ENCODE results near the gene DPF3.

DPF3 gene

DNA sequence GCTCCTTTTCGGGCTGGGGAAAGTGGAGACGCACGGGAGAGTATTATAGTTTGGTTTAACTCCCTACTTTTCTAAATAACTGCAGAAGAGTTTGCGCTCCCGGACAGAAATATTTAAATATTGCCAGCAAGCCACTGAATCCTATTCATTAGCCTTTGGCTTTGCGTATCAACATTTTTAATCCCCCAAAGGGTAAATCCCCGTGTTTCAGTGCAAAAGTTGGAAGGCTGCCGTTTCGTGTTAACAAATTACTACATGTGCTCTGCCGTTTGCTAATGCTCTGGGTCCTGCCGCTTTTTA lies 372 bp upstream of the DPF3 start:
- peak overlapping the region; percentile 94 for H3K4me3 Mint-ChIP-seq
- no peaks in the 10 kb centered on the region for H3K9me3 Mint-ChIP-seq
- peaks cover 77% of the 10 kb centered on the region for H3K27me3 Mint-ChIP-seq (ENCODE audit: low read depth)
- H3K36me3 Mint-ChIP-seq (ENCODE audit: low read depth) = peaks cover 3% of the 10 kb centered on the region
- H3K4me1 Mint-ChIP-seq (ENCODE audit: low read depth) = peaks cover 24% of the 10 kb centered on the region
- no peak for DNase-seq (ENCODE audit: low spot score)
- peak overlapping the region; percentile 16 for H3K27ac Mint-ChIP-seq

GRCh38 chr14:72892879-72893635 lies 844 bp downstream of the DPF3 start:
- Mint-ChIP-seq H3K27ac (peak overlapping the region; percentile 52), H3K4me3 (peak overlapping the region; percentile 93), H3K36me3 (ENCODE audit: low read depth) (peaks cover 3% of the 10 kb centered on the region), H3K9me3 (no peaks in the 10 kb centered on the region), H3K27me3 (ENCODE audit: low read depth) (peaks cover 83% of the 10 kb centered on the region), H3K4me1 (ENCODE audit: low read depth) (peaks cover 24% of the 10 kb centered on the region)
- DNase-seq (ENCODE audit: low spot score) = peak; percentile 12

- DNase-seq (ENCODE audit: low spot score) = no peak
- Mint-ChIP-seq H3K9me3 (no peaks in the 10 kb centered on the region), H3K4me1 (ENCODE audit: low read depth) (peaks cover 24% of the 10 kb centered on the region), H3K36me3 (ENCODE audit: low read depth) (peaks cover 3% of the 10 kb centered on the region), H3K4me3 (peak overlapping the region; percentile 93), H3K27me3 (ENCODE audit: low read depth) (peaks cover 83% of the 10 kb centered on the region), H3K27ac (peak overlapping the region; percentile 52)
Measured at GRCh38 chr14:72892103-72892878, 1.6 kb downstream of the DPF3 start.

GRCh38 chr14:72891666-72892102 lies 2.2 kb downstream of the DPF3 start:
- Mint-ChIP-seq H3K27ac (no peak overlapping the region), H3K4me3 (peak overlapping the region; percentile 93), H3K27me3 (ENCODE audit: low read depth) (peaks cover 80% of the 10 kb centered on the region), H3K4me1 (ENCODE audit: low read depth) (peaks cover 24% of the 10 kb centered on the region), H3K9me3 (no peaks in the 10 kb centered on the region), H3K36me3 (ENCODE audit: low read depth) (peaks cover 3% of the 10 kb centered on the region)
- DNase-seq (ENCODE audit: low spot score) = no peak

DNA sequence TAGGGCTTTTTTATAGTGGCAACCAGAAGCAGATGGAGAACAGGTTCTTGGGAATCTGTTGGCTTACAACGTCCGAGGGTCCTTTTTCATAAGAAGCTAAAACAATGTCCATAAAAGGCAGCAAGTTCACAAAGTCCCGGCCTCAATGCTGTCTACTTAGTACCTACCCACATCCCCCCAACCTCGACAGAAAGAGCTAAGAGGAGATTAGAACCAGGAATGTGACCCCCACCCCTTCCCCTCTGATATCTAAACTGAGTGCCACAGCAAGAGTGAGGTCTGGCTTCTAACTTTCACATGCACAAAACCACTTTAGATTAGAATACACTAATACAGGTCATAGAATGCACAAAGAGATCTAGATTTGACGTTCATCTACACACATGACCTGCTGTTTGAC lies 4.5 kb downstream of the DPF3 start:
- no peak for DNase-seq (ENCODE audit: low spot score)
- H3K4me1 Mint-ChIP-seq (ENCODE audit: low read depth) = peaks cover 17% of the 10 kb centered on the region
- no peak overlapping the region for H3K4me3 Mint-ChIP-seq
- no peaks in the 10 kb centered on the region for H3K9me3 Mint-ChIP-seq
- peaks cover 69% of the 10 kb centered on the region for H3K27me3 Mint-ChIP-seq (ENCODE audit: low read depth)
- peaks cover 3% of the 10 kb centered on the region for H3K36me3 Mint-ChIP-seq (ENCODE audit: low read depth)
- H3K27ac Mint-ChIP-seq = no peak overlapping the region

- no peak for DNase-seq (ENCODE audit: low spot score)
- Mint-ChIP-seq H3K4me1 (ENCODE audit: low read depth) (peaks cover 15% of the 10 kb centered on the region), H3K36me3 (ENCODE audit: low read depth) (peaks cover 2% of the 10 kb centered on the region), H3K27me3 (ENCODE audit: low read depth) (peaks cover 63% of the 10 kb centered on the region), H3K27ac (no peak overlapping the region), H3K4me3 (no peak overlapping the region), H3K9me3 (no peaks in the 10 kb centered on the region)
Measured at GRCh38 chr14:72888636-72889201, 5.2 kb downstream of the DPF3 start.

DNA sequence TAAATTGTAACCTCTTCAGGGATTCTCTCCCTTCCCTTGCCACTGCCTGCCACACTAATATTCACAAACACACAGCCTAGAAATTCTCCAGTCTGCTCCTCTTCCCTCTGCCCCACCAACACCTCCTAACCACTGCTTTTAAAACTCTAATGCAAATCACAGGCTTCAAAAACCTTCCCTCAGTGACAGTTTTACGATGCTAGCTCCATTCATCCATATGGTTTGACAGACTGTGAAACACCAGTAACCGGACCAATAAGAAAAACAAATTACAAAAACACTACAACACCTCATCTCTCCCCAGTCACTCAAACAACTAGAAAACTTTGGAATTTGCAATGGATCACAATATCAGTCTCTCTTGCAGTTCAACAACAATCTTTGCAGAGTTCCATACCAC lies 5.7 kb downstream of the DPF3 start:
- peaks cover 1% of the 10 kb centered on the region for H3K36me3 Mint-ChIP-seq (ENCODE audit: low read depth)
- no peak for DNase-seq (ENCODE audit: low spot score)
- H3K9me3 Mint-ChIP-seq = no peaks in the 10 kb centered on the region
- peaks cover 14% of the 10 kb centered on the region for H3K4me1 Mint-ChIP-seq (ENCODE audit: low read depth)
- H3K27me3 Mint-ChIP-seq (ENCODE audit: low read depth) = peaks cover 61% of the 10 kb centered on the region
- H3K4me3 Mint-ChIP-seq = no peak overlapping the region
- no peak overlapping the region for H3K27ac Mint-ChIP-seq

DNA sequence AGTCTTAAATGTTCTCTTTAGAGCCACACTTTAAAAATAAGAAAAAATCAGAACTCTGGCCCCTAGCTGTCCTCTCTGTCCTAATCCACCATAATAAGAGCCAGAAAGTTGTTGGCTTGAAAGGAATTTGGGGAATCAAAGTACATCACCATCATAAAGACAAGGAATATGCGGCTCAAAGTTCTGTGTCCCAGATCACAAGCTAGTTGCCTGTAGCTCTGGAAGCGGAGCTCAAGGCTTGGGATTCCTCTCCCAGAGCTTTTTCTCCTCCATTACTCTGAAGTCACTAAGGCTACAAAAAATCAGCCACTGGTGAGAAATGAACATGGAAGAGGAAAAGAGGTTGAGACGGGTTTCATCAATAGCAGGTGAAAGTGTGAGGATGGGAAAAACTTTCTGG lies 6.4 kb downstream of the DPF3 start:
- Mint-ChIP-seq H3K4me3 (no peak overlapping the region), H3K27me3 (ENCODE audit: low read depth) (peaks cover 55% of the 10 kb centered on the region), H3K36me3 (ENCODE audit: low read depth) (no peaks in the 10 kb centered on the region), H3K9me3 (no peaks in the 10 kb centered on the region), H3K27ac (no peak overlapping the region), H3K4me1 (ENCODE audit: low read depth) (peaks cover 10% of the 10 kb centered on the region)
- DNase-seq (ENCODE audit: low spot score) = no peak

DNA sequence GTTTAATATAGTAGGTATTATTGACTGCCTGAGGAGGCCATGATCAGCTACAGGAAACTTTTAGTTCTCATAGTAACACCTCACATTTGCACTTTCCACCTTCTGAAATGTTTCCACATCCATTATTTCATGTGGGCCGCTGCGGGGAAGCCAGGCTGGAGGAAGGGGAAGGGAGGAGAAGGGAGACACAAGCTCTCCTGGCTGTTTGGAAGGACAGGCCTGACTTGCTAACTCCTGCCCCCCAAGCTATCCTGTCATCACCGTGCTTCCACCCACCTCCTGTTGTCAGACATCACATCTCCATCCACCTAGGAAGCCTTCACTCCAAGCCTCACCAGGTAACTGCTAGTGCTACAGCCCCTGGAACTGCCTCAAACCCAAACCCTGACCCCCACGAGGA lies 9.5 kb downstream of the DPF3 start:
- Mint-ChIP-seq H3K27ac (no peak overlapping the region), H3K4me1 (ENCODE audit: low read depth) (peaks cover 10% of the 10 kb centered on the region), H3K36me3 (ENCODE audit: low read depth) (no peaks in the 10 kb centered on the region), H3K27me3 (ENCODE audit: low read depth) (peaks cover 39% of the 10 kb centered on the region), H3K4me3 (no peak overlapping the region), H3K9me3 (no peaks in the 10 kb centered on the region)
- DNase-seq (ENCODE audit: low spot score) = no peak

DNA sequence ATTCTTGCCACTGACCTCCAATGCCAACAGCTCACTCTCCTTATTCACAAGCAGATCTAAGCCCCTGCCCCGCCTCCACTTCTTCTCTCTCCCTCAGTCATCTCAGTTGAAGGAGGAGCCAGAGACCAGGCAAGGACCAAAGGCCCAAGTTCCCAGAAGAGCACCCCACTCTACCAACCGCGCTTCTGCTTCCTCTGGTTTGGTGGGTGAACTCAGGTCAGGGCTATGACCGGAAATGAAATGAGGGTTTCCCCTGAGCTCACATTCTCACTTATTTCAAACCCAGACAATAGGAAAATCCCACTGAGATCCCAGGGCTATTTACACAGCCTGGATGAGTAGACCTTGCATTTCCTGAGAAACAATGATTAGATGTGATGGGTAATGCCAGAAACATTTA lies 9.9 kb downstream of the DPF3 start:
- no peak for DNase-seq (ENCODE audit: low spot score)
- Mint-ChIP-seq H3K9me3 (no peaks in the 10 kb centered on the region), H3K36me3 (ENCODE audit: low read depth) (no peaks in the 10 kb centered on the region), H3K4me1 (ENCODE audit: low read depth) (peaks cover 10% of the 10 kb centered on the region), H3K4me3 (no peak overlapping the region), H3K27me3 (ENCODE audit: low read depth) (peaks cover 35% of the 10 kb centered on the region), H3K27ac (no peak overlapping the region)

DNA sequence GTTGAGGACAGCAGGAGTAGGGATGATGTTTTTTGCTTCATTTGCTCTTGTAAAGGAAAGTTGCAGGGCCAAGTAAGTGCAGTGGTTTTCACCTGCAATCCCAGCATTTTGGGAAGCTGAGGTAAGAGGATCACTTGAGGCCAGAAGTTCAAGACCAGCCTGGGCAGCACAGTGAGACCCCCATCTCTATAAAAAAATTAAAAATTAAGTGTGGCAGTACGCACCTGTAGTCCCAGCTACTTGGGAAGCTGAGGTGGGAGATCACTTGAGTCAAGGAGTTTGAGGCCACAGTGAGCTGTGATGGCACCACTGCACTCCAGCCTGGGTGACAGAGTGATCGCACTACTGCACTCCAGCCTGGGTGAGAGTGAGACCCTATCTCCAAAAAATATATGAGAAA lies 10.8 kb downstream of the DPF3 start:
- no peaks in the 10 kb centered on the region for H3K36me3 Mint-ChIP-seq (ENCODE audit: low read depth)
- no peak for DNase-seq (ENCODE audit: low spot score)
- H3K27me3 Mint-ChIP-seq (ENCODE audit: low read depth) = peaks cover 28% of the 10 kb centered on the region
- H3K27ac Mint-ChIP-seq = no peak overlapping the region
- peaks cover 10% of the 10 kb centered on the region for H3K4me1 Mint-ChIP-seq (ENCODE audit: low read depth)
- H3K4me3 Mint-ChIP-seq = no peak overlapping the region
- no peaks in the 10 kb centered on the region for H3K9me3 Mint-ChIP-seq

DNA sequence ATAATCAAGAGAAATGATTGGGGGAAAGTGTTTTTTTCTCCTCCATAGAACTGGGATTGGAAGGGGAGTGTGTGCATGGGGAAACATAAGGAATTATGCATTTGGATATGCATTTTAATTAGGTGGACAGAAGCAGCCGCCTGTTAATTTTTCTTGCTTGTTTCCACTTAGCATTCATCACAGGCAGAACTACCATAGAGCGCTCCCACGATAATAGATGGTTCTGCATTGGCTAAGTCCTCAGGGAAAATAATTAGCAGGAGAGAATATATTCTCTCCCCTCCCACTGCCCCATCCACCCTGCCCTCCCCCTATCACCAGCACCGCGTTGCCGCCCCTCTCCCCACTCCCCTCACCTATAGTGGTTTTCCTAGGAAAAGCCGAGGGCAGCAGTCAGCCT lies 11.4 kb downstream of the DPF3 start:
- DNase-seq (ENCODE audit: low spot score) = no peak
- peaks cover 10% of the 10 kb centered on the region for H3K4me1 Mint-ChIP-seq (ENCODE audit: low read depth)
- no peak overlapping the region for H3K4me3 Mint-ChIP-seq
- H3K27me3 Mint-ChIP-seq (ENCODE audit: low read depth) = peaks cover 22% of the 10 kb centered on the region
- H3K9me3 Mint-ChIP-seq = no peaks in the 10 kb centered on the region
- no peak overlapping the region for H3K27ac Mint-ChIP-seq
- H3K36me3 Mint-ChIP-seq (ENCODE audit: low read depth) = no peaks in the 10 kb centered on the region

GRCh38 chr14:72882047-72882446 lies 11.9 kb downstream of the DPF3 start:
- Mint-ChIP-seq H3K9me3 (no peaks in the 10 kb centered on the region), H3K27ac (no peak overlapping the region), H3K4me1 (ENCODE audit: low read depth) (peaks cover 10% of the 10 kb centered on the region), H3K27me3 (ENCODE audit: low read depth) (peaks cover 19% of the 10 kb centered on the region), H3K36me3 (ENCODE audit: low read depth) (no peaks in the 10 kb centered on the region), H3K4me3 (no peak overlapping the region)
- DNase-seq (ENCODE audit: low spot score) = no peak

DNA sequence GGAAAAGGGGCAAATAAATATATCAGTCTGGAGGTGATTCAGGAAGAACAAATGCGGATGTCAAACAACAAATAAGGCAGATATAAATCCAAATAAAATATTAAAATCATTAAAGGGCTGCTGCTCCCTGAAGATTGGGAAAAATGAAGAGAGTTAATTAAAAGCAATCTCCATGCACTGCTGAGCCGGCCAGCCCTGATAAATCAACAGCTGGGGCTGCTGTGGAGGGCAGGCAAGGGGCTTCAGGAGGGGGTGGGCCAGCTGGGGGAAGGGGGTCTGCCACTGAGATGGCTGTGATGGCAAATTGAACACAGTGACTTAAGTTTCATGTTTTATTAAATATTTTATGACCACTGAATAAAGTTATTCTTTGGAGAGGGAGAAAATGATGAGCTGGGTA lies 12.4 kb downstream of the DPF3 start:
- Mint-ChIP-seq H3K27me3 (ENCODE audit: low read depth) (peaks cover 20% of the 10 kb centered on the region), H3K9me3 (no peaks in the 10 kb centered on the region), H3K36me3 (ENCODE audit: low read depth) (no peaks in the 10 kb centered on the region), H3K4me1 (ENCODE audit: low read depth) (peaks cover 10% of the 10 kb centered on the region), H3K4me3 (no peak overlapping the region), H3K27ac (no peak overlapping the region)
- no peak for DNase-seq (ENCODE audit: low spot score)

Data from T-helper 2 cell treated with Interferon-gamma antibody and Interleukin-4, amounts not matched to agents 5 μg/mL and 100 μg/mL, for 36 hours (primary cell).